Activated CD4-positive, alpha-beta T cell treated with anti-CD3 and anti-CD28 coated beads, Interleukin-2, amount 10 ng/mL, durations not matched to agents 7 days and 5 days (primary cell): ENCODE results near the gene SLC25A25. TPM values are rescaled to one million over a fixed set of nuclear protein-coding genes. Genes with fewer than 3 reads are reported as not detected.
A peak's percentile ranks its signal among the peaks of the same experiment; 100 is the strongest.
"Not testable (repeated sequence)": the region's sequence is repeated elsewhere in the genome, so short reads cannot be mapped to it uniquely, and the experiment has no call there.

Source experiments
- CTCF ChIA-PET: fragments of 350-600 bp; sonication (Branson Sonifier 250); formaldehyde crosslinking; loops from one replicate; lab custom pipeline; 2021; ENCODE audit warnings: antibody characterized with exemption; lab: Charles Lee
- POLR2A ChIA-PET: fragments of 350-600 bp; sonication (Branson Sonifier 250); formaldehyde crosslinking; loops from one replicate; lab custom pipeline; 2021; ENCODE audit warnings: antibody characterized with exemption; lab: Charles Lee
- DNase-seq: peaks from one replicate; pipeline ENCODE4 v3.0.0-alpha.2; 2020
- H3K27ac Mint-ChIP-seq: one replicate; pipeline ENCODE4 v1.8.0; 2021; ENCODE audit warnings: mild to moderate bottlenecking, moderate library complexity, mixed read lengths
- H3K27me3 Mint-ChIP-seq: one replicate; pipeline ENCODE4 v1.8.0; 2021; ENCODE audit warnings: mixed read lengths
- H3K36me3 Mint-ChIP-seq: one replicate; pipeline ENCODE4 v1.8.0; 2021; ENCODE audit warnings: low read depth, mixed read lengths
- H3K4me1 Mint-ChIP-seq: one replicate; pipeline ENCODE4 v1.8.0; 2021; ENCODE audit warnings: mixed read lengths
- H3K4me3 Mint-ChIP-seq: one replicate; pipeline ENCODE4 v1.8.0; 2021; ENCODE audit warnings: mild to moderate bottlenecking, moderate library complexity, mixed read lengths
- H3K9me3 Mint-ChIP-seq: one replicate; pipeline ENCODE4 v1.8.0; 2021; ENCODE audit warnings: mixed read lengths
- total RNA-seq, 2 experiments: library from RNA; stranded (reverse); gene quantifications; one replicate each; pipeline ENCODE4 v1.2.3, GENCODE V29; 2021

Gene SLC25A25
- total RNA-seq, 2 experiments from 2014 or later: 14.6 to 18.4 TPM

- H3K27ac Mint-ChIP-seq, DNase-seq, POLR2A ChIA-PET, H3K9me3 Mint-ChIP-seq, H3K27me3 Mint-ChIP-seq, H3K4me3 Mint-ChIP-seq, H3K4me1 Mint-ChIP-seq: not testable (repeated sequence)
- peaks cover 22% of the 10 kb centered on the region for H3K36me3 Mint-ChIP-seq
- CTCF ChIA-PET: interaction anchor here (0.7 to 2.2 kb wide), 2 partner anchors 11 to 85 kb away, joined by 3 to 10 read pairs; no protein-coding TSS in a partner anchor
Observed at GRCh38 chr9:128111726-128112125, 43.7 kb downstream of the SLC25A25 start.

GRCh38 chr9:128113526-128114325, 45.7 kb downstream of the SLC25A25 start:
- no peaks in the 10 kb centered on the region for H3K27me3 Mint-ChIP-seq
- ChIA-PET CTCF (interaction anchor here (0.7 to 2.0 kb wide), 8 partner anchors 11 to 79 kb away, joined by 3 to 6 read pairs (median 4); partner anchors contain the start of genes NAIF1 and SLC25A25), POLR2A (no interaction called here)
- H3K4me3 Mint-ChIP-seq: no peak overlapping the region
- no peak overlapping the region for H3K27ac Mint-ChIP-seq
- peaks cover 11% of the 10 kb centered on the region for H3K36me3 Mint-ChIP-seq
- no peaks in the 10 kb centered on the region for H3K9me3 Mint-ChIP-seq
- H3K4me1 Mint-ChIP-seq: peaks cover 11% of the 10 kb centered on the region
- no peak for DNase-seq

- DNase-seq: no peak
- H3K27ac Mint-ChIP-seq: no peak overlapping the region
- H3K27me3 Mint-ChIP-seq: no peaks in the 10 kb centered on the region
- H3K36me3 Mint-ChIP-seq: peaks cover 8% of the 10 kb centered on the region
- ChIA-PET CTCF (interaction anchor here (0.9 to 4.2 kb wide), 9 partner anchors 9 to 80 kb away, joined by 3 to 54 read pairs (median 4); partner anchors contain the start of genes NAIF1 and SLC25A25), POLR2A (no interaction called here)
- H3K4me3 Mint-ChIP-seq: no peak overlapping the region
- no peaks in the 10 kb centered on the region for H3K9me3 Mint-ChIP-seq
- peaks cover 11% of the 10 kb centered on the region for H3K4me1 Mint-ChIP-seq
Observed at GRCh38 chr9:128114326-128115186, 46.5 kb downstream of the SLC25A25 start.

- Mint-ChIP-seq H3K4me1 (peaks cover 11% of the 10 kb centered on the region), H3K4me3 (no peak overlapping the region), H3K36me3 (peaks cover 5% of the 10 kb centered on the region), H3K27me3 (no peaks in the 10 kb centered on the region), H3K27ac (no peak overlapping the region), H3K9me3 (no peaks in the 10 kb centered on the region)
- ChIA-PET POLR2A (interaction anchor here (0.6 kb wide), 1 partner anchor 345 kb away, joined by 3 read pairs; no protein-coding TSS in a partner anchor), CTCF (interaction anchor here (0.9 to 4.2 kb wide), 7 partner anchors 10 to 318 kb away, joined by 3 to 54 read pairs (median 5); partner anchors contain the start of gene PTGES2)
- DNase-seq: no peak
Observed at GRCh38 chr9:128115187-128116103, 47.4 kb downstream of the SLC25A25 start.

GRCh38 chr9:128116104-128117083, 48.4 kb downstream of the SLC25A25 start:
- ChIA-PET POLR2A (interaction anchor here (0.6 kb wide), 1 partner anchor 346 kb away, joined by 3 read pairs; no protein-coding TSS in a partner anchor), CTCF (interaction anchor here (0.6 to 4.2 kb wide), 11 partner anchors 11 to 904 kb away, joined by 3 to 54 read pairs (median 4); partner anchors contain the start of genes EEIG1 and PTGES2)
- peaks cover 5% of the 10 kb centered on the region for H3K36me3 Mint-ChIP-seq
- H3K27ac Mint-ChIP-seq: no peak overlapping the region
- no peaks in the 10 kb centered on the region for H3K27me3 Mint-ChIP-seq
- no peak overlapping the region for H3K4me3 Mint-ChIP-seq
- H3K9me3 Mint-ChIP-seq: no peaks in the 10 kb centered on the region
- H3K4me1 Mint-ChIP-seq: peaks cover 11% of the 10 kb centered on the region
- DNase-seq: no peak

- ChIA-PET CTCF (interaction anchor here (0.5 to 4.2 kb wide), 25 partner anchors 10 to 273 kb away, joined by 3 to 54 read pairs (median 4); partner anchors contain the start of genes EEIG1, PIP5KL1 and PTGES2), POLR2A (no interaction called here)
- Mint-ChIP-seq H3K4me3 (no peak overlapping the region), H3K36me3 (peaks cover 3% of the 10 kb centered on the region), H3K9me3 (no peaks in the 10 kb centered on the region), H3K27me3 (no peaks in the 10 kb centered on the region), H3K4me1 (peaks cover 11% of the 10 kb centered on the region), H3K27ac (peak overlapping the region; percentile 52)
- DNase-seq: peak; percentile 97
Observed at GRCh38 chr9:128117613-128118471, 49.8 kb downstream of the SLC25A25 start.

- Mint-ChIP-seq H3K9me3 (no peaks in the 10 kb centered on the region), H3K36me3 (peaks cover 2% of the 10 kb centered on the region), H3K27ac (no peak overlapping the region), H3K27me3 (no peaks in the 10 kb centered on the region), H3K4me1 (peaks cover 11% of the 10 kb centered on the region), H3K4me3 (no peak overlapping the region)
- POLR2A ChIA-PET: no interaction called here
- CTCF ChIA-PET: interaction anchor here (0.8 to 4.2 kb wide), 14 partner anchors 9 to 176 kb away, joined by 3 to 54 read pairs (median 6); partner anchors contain the start of genes EEIG1 and PTGES2
- no peak for DNase-seq
Observed at GRCh38 chr9:128118472-128118857, 50.4 kb downstream of the SLC25A25 start.

- H3K27me3 Mint-ChIP-seq: no peaks in the 10 kb centered on the region
- H3K4me3 Mint-ChIP-seq: no peak overlapping the region
- H3K27ac Mint-ChIP-seq: no peak overlapping the region
- peaks cover 11% of the 10 kb centered on the region for H3K4me1 Mint-ChIP-seq
- no peak for DNase-seq
- H3K9me3 Mint-ChIP-seq: no peaks in the 10 kb centered on the region
- POLR2A ChIA-PET: no interaction called here
- CTCF ChIA-PET: interaction anchor here (0.9 kb wide), 1 partner anchor 34 kb away, joined by 3 read pairs; no protein-coding TSS in a partner anchor
- no peaks in the 10 kb centered on the region for H3K36me3 Mint-ChIP-seq
Observed at GRCh38 chr9:128118971-128119665, 51.1 kb downstream of the SLC25A25 start.

- no peaks in the 10 kb centered on the region for H3K9me3 Mint-ChIP-seq
- peaks cover 3% of the 10 kb centered on the region for H3K36me3 Mint-ChIP-seq
- CTCF ChIA-PET: interaction anchor here (0.7 to 0.9 kb wide), 2 partner anchors 33 to 1893 kb away, joined by 3 read pairs; no protein-coding TSS in a partner anchor
- DNase-seq: no peak
- H3K4me1 Mint-ChIP-seq: peaks cover 19% of the 10 kb centered on the region
- no peak overlapping the region for H3K4me3 Mint-ChIP-seq
- H3K27ac Mint-ChIP-seq: no peak overlapping the region
- H3K27me3 Mint-ChIP-seq: no peaks in the 10 kb centered on the region
- POLR2A ChIA-PET: no interaction called here
Observed at GRCh38 chr9:128120061-128120740, 52.2 kb downstream of the SLC25A25 start.
